ENCODE measurements around the gene AADACL2. TPM values are rescaled to one million over a fixed set of nuclear protein-coding genes. Genes with fewer than 3 reads are reported as not detected.

AADACL2 gene
- total and polyA plus RNA-seq, 9 of the 15 experiments (the other 6 are each of a cell fraction or from before 2014, with no cell fraction given): not detected

- Histone ChIP-seq H3K27ac (ENCODE audit: extremely low read depth, low read depth, low read length) (no peak overlapping the region), H3K27me3 (ENCODE audit: control insufficient read depth in 2 of 2, insufficient read depth in 2 of 2, low read length in 2 of 2) (no peaks in the 10 kb centered on the region), H3K79me2 (ENCODE audit: control insufficient read depth, insufficient read depth, low read length) (no peaks in the 10 kb centered on the region), H3K9ac (ENCODE audit: insufficient read depth in 1 of 2, low read depth in 2 of 2, low read length in 2 of 2) (no peak overlapping the region), H3K36me3 (ENCODE audit: control insufficient read depth, insufficient read depth, low read length) (no peaks in the 10 kb centered on the region), H3K4me2 (ENCODE audit: insufficient read depth, low read length) (no peak overlapping the region), H3K4me1 (replicated peaks in 1 of 2; ENCODE audit: control insufficient read depth in 2 of 2, insufficient read depth in 2 of 2, low read length in 2 of 2) (peaks cover 0 to 6% of the 10 kb centered on the region in 2 experiments; a peak in 2 of 5 replicates), H3K4me3 (no peak overlapping the region), H3K9me3 (replicated peaks; ENCODE audit: control insufficient read depth, insufficient read depth, low read depth, low read length) (no peaks in the 10 kb centered on the region), H3K9me1 (ENCODE audit: control insufficient read depth, insufficient read depth, low read length) (no peaks in the 10 kb centered on the region), H2AFZ (ENCODE audit: low read depth, low read length) (0 out of 2 replicates have a peak overlapping the region, but pooled peaks have one; percentile 6), H4K20me1 (replicated peaks; ENCODE audit: control insufficient read depth, insufficient read depth, low read length) (no peaks in the 10 kb centered on the region)
- ChIA-PET CTCF (ENCODE audit: low intra/inter-chr PET ratio) (no interaction called here), POLR2A (no interaction called here)
- FAIRE-seq (no peak), ATAC-seq (no peak), DNase-seq (ENCODE audit: extremely low read depth in 1 of 4, low spot score in 3 of 4) (no peak)
- no TSS peak for BruUV-seq (replicated peaks)
- in situ Hi-C loops (cut with MboI) (no loop called here), intact Hi-C loops (cut with micrococcal nuclease) (no loop called here)
- 12% methylated on average over 5 of the region's 5 CpGs for WGBS (ENCODE audit: insufficient coverage, low coverage, missing lambda C conversion rate)
- no peak for TF ChIP-seq NRF1 (conservative IDR thresholded peaks at IDR 0.05 in 1 of 2, IDR thresholded peaks at IDR 0.05 in 1 of 2)
- TF ChIP-seq HES1 (IDR thresholded peaks at IDR 0.05; ENCODE audit: low read depth): no peak
- TF ChIP-seq BMI1 (IDR thresholded peaks at IDR 0.05; ENCODE audit: low read length): no peak
- no peak for TF ChIP-seq ZNF407 (IDR thresholded peaks at IDR 0.05; ENCODE audit: low read depth)
Observed at GRCh38 chr3:151687076-151687475, 46.7 kb upstream of the AADACL2 start.
